GM21723 (cell line): ENCODE results near the gene BEGAIN.
"Not testable (repeated sequence)": the region's sequence is repeated elsewhere in the genome, so short reads cannot be mapped to it uniquely, and the experiment has no call there.

Source experiments
- ATAC-seq: cut with Tn5 transposase; IDR thresholded peaks from one replicate; pipeline ENCODE4 v1.9.1; 2021; ENCODE audit warnings: mild to moderate bottlenecking, moderate library complexity; ENCODE audit not compliant: unreplicated experiment

The BEGAIN gene

GRCh38 chr14:100525615-100526014, 61.6 kb downstream of the BEGAIN start:
- no peak for ATAC-seq

DNA sequence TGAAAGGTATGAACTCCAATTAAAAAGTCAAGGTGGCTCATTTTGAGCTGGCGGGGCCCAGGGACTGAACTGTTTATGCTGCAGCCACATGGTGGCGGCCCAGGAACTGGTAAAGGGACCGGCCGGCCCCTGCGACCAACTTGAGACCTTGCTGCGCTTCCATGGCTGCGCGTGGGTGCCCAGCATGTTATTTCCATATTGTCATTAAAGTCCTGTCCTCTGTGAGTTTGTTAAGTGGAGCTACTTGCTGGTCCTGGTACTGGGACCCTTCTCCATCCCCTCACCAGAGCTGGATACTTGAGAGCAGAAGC, 62.3 kb downstream of the BEGAIN start:
- ATAC-seq, result no peak

DNA sequence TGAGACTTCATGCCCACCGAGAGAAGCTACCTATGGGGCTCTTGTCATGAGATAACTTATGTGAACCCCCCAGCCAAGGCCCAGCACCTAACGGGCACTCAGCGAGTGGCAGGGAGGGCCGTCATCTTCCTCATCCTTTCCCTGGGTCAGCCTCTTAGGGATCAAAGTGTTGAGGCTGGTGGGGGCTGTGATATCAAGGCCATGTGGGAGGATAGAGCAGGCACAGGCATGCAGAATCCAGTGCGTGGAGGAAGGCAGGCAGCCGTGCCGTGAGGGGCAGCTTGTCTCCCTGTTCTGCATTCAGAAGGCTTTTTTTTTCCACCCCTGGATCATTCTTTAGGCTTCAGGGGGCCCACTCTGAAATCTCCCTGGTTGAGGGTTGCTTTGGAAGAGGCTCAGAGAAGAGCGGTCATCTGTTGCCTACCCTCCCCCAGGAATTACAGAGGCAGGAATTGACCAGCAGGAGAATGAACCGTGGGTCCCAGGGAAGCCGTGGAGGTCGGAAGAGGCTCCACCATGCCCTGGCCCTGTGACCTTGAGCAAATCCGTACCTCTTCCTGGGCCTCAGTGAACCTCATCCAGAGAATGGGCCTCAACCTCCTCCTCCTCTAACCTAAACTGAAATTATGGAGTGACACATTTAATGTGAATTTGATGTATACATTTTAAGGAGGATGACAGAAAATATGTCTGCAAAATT, 62.8 kb downstream of the BEGAIN start:
- ATAC-seq, result no peak

- no peak for ATAC-seq
Measured at GRCh38 chr14:100523843-100524169, 63.4 kb downstream of the BEGAIN start.

- no peak for ATAC-seq
Measured at GRCh38 chr14:100523131-100523842, 63.9 kb downstream of the BEGAIN start.

DNA sequence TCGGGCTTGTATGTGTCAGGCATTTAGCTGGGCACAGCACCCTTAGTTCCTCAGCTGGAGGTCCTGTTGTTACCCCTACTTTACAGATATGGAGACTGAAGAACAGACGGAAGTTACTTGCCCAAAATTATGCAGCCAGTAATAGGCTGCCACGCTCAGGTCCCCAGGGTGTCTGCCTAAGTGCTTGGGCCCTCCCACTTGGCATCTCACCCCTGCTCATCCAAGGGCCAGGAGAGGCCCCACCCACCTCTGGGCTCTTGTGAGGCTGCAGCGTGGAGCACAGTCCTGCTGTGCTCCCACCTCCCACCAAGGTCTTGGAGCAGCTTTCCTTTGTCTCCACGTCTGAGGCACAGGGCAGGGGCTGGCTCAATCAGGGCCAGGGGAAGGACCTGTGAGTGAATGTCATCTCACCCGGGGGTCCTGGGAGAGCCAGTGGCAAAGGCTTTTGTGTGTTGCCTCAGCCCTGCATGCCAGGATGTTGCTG, 64.6 kb downstream of the BEGAIN start:
- ATAC-seq, result no peak

GRCh38 chr14:100506053-100506452, 81.2 kb downstream of the BEGAIN start:
- ATAC-seq, result not testable (repeated sequence)

- no peak for ATAC-seq
Measured at GRCh38 chr14:100504372-100505078, 82.7 kb downstream of the BEGAIN start.

DNA sequence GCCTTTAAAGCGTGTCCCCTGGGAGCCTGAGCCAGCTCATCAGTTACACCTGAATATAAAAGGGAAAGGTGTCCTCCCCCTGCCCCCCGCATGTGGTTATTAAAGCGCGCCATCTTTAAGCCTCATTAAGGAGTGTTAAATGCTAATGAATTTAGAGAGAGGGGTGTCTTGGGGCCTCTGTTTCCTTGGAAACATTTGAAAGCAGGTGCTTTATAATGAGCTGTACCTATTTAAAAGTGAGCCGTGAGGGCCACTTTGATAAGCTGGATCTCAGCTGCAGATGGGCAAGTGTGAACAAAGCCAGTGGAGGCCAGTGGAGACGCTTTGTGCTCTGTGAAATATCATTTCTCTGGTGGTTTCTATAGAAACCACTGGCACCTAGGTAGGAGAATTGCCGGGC, 84.0 kb downstream of the BEGAIN start:
- no peak for ATAC-seq

GRCh38 chr14:100502622-100503220, 84.5 kb downstream of the BEGAIN start:
- ATAC-seq, result no peak

GRCh38 chr14:100500128-100500527, 87.1 kb downstream of the BEGAIN start:
- ATAC-seq, result no peak

DNA sequence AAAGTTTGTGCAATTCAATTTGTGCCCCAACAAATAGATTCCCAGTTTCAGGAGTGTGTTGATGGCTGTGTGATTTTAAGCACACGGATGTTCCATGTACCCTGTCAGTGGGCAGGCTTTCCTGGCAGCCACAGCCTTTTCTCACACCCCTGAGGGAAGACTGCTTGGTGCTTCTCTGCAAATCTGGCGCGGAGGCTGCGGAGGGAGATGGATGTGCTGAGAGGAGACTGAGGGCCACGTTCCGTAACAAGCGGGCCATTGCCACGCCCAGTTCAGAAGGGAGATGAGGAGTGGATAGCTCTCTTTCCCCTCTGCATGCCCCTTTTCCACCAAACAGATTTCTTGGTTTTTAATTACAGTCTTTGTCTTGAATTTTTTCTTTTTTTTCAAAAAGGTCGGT, 89.1 kb downstream of the BEGAIN start:
- no peak for ATAC-seq

GRCh38 chr14:100495917-100496316, 91.3 kb downstream of the BEGAIN start:
- no peak for ATAC-seq

- ATAC-seq, result no peak
Measured at GRCh38 chr14:100494645-100495044, 92.6 kb downstream of the BEGAIN start.

- no peak for ATAC-seq
Measured at GRCh38 chr14:100490252-100490651, 97.0 kb downstream of the BEGAIN start.

- ATAC-seq, result no peak
Measured at GRCh38 chr14:100488057-100488456, 99.2 kb downstream of the BEGAIN start.

GRCh38 chr14:100487304-100487703, 99.9 kb downstream of the BEGAIN start:
- ATAC-seq, result no peak
